ENCODE measurements around the gene NEGR1. TPM values are rescaled to one million over a fixed set of nuclear protein-coding genes. Genes with fewer than 3 reads are reported as not detected.

The NEGR1 gene
- total RNA-seq, 1 experiment from 2014 or later: 0.05 TPM

DNA sequence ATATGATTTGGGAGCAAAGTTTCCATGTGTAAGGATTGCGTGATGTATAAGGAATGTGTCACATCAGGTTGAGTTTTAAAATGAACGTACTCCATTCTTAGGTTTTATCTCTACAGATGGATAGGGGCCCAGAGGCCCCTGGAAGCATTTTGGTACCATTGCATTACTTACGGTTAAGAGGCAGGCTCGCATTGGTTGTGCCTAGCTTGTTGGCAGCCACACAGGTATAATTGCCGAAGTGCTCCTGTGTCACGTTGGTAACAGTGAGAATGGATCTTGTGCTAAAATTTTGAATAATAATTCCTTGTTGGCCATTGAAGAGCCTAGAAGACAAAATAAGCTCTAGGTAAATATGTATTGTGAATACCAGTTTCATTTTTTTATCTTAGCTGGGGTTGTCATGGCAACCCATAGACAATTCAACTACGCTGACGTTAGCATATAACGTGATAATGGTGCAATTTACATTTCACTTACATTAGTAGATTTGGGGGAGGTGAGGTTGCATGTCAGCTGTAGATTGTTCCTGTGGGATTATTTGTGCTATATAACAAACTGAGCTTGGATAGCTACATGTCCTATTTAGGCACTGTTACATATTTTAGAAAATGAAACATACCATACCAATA is 689.6 kb downstream of the NEGR1 start:
- Histone ChIP-seq H3K4me1 (ENCODE audit: control insufficient read depth in 1 of 2, insufficient read depth in 2 of 2, low read length in 2 of 2) (no peaks in the 10 kb centered on the region), H3K4me2 (ENCODE audit: low read length) (no peak overlapping the region), H3K27ac (ENCODE audit: low read depth, low read length) (no peak overlapping the region), H3K9me3 (ENCODE audit: control insufficient read depth in 1 of 2, insufficient read depth in 1 of 2, low read depth in 1 of 2, low read length in 2 of 2) (peaks cover 0 to 6% of the 10 kb centered on the region in 2 experiments; a peak in 2 of 4 replicates), H3K4me3 (replicated peaks in 1 of 2; ENCODE audit: low read depth in 1 of 2, low read length in 2 of 2) (no peak overlapping the region), H3K9me2 (ENCODE audit: insufficient read depth) (no peaks in the 10 kb centered on the region), H3K9ac (ENCODE audit: low read length) (no peak overlapping the region), H4K20me1 (ENCODE audit: insufficient read depth) (no peaks in the 10 kb centered on the region), H3K27me3 (ENCODE audit: insufficient read depth, low read length) (no peaks in the 10 kb centered on the region), H3K36me3 (ENCODE audit: control insufficient read depth in 1 of 2, insufficient read depth in 2 of 2, low read length in 2 of 2) (no peaks in the 10 kb centered on the region), H3K79me2 (ENCODE audit: insufficient read depth, low read length) (no peaks in the 10 kb centered on the region), H2AFZ (ENCODE audit: low read depth, low read length, poor library complexity, severe bottlenecking) (no peak overlapping the region)
- CTCF ChIA-PET: no interaction called here
- intact Hi-C loops (cut with micrococcal nuclease): no loop called here
- POLR2A ChIA-PET: no interaction called here
- no TSS peak for BruUV-seq (replicated peaks)
- ATAC-seq (no peak), DNase-seq (ENCODE audit: low read depth, low spot score) (no peak)
- RAD21 ChIA-PET (ENCODE audit: low non-redundant PET in 1 of 2, low total read pairs in 2 of 2, uncharacterized antibody in 2 of 2, unreplicated experiment in 2 of 2): no interaction called here
- TF ChIP-seq EZH2phosphoT487 (IDR thresholded peaks at IDR 0.05; ENCODE audit: borderline replicate concordance) (no peak), CBX3 (IDR thresholded peaks at IDR 0.05; ENCODE audit: low read depth) (no peak), POLR2A (IDR thresholded peaks at IDR 0.05; ENCODE audit: borderline replicate concordance, extremely low read depth, insufficient read depth, insufficient read length) (no peak), EGR1 (IDR thresholded peaks at IDR 0.05; ENCODE audit: low read depth) (no peak), ELF1 (IDR thresholded peaks at IDR 0.05; ENCODE audit: borderline replicate concordance, low read depth) (no peak), JUND (IDR thresholded peaks at IDR 0.05) (no peak), SRF (IDR thresholded peaks at IDR 0.05; ENCODE audit: low read depth) (no peak), TCF7L2 (IDR thresholded peaks at IDR 0.05; ENCODE audit: borderline replicate concordance, extremely low read depth, insufficient read depth, insufficient read length) (no peak), SP1 (IDR thresholded peaks at IDR 0.05; ENCODE audit: low read depth) (no peak), CEBPB (IDR thresholded peaks at IDR 0.05; ENCODE audit: low read depth) (no peak), ZFX (IDR thresholded peaks at IDR 0.05) (no peak), ZNF274 (IDR thresholded peaks at IDR 0.05; ENCODE audit: low read depth, low read length) (no peak)
- TF ChIP-seq, protein P1, sequence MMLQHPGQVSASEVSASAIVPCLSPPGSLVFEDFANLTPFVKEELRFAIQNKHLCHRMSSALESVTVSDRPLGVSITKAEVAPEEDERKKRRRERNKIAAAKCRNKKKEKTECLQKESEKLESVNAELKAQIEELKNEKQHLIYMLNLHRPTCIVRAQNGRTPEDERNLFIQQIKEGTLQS (IDR thresholded peaks at IDR 0.05): no peak
- TF ChIP-seq, protein P2, sequence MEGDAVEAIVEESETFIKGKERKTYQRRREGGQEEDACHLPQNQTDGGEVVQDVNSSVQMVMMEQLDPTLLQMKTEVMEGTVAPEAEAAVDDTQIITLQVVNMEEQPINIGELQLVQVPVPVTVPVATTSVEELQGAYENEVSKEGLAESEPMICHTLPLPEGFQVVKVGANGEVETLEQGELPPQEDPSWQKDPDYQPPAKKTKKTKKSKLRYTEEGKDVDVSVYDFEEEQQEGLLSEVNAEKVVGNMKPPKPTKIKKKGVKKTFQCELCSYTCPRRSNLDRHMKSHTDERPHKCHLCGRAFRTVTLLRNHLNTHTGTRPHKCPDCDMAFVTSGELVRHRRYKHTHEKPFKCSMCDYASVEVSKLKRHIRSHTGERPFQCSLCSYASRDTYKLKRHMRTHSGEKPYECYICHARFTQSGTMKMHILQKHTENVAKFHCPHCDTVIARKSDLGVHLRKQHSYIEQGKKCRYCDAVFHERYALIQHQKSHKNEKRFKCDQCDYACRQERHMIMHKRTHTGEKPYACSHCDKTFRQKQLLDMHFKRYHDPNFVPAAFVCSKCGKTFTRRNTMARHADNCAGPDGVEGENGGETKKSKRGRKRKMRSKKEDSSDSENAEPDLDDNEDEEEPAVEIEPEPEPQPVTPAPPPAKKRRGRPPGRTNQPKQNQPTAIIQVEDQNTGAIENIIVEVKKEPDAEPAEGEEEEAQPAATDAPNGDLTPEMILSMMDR (IDR thresholded peaks at IDR 0.05 in 2 of 3, conservative IDR thresholded peaks at IDR 0.05 in 1 of 3; ENCODE audit: borderline replicate concordance in 1 of 3, insufficient read depth in 1 of 3, low read depth in 2 of 3, low read length in 2 of 3): no peak
